B cell (primary cell): ENCODE data around the gene TBC1D22A. TPM values are rescaled to one million over a fixed set of nuclear protein-coding genes. Genes with fewer than 3 reads are reported as not detected.

ENCODE experiments used
- ATAC-seq: fragments of 200-7000 bp; cut with Tn5 transposase; one replicate; pipeline ENCODE4 v1.10.0; 2021; ENCODE audit warnings: low read depth, mild to moderate bottlenecking, moderate number of reproducible peaks, moderate library complexity
- CTCF ChIA-PET: fragments of 350-600 bp; sonication (Branson Sonifier 250); formaldehyde crosslinking; loops from one replicate; lab custom pipeline; 2021; ENCODE audit warnings: antibody characterized with exemption, inconsistent platforms; lab: Charles Lee
- POLR2A ChIA-PET: fragments of 350-600 bp; sonication (Branson Sonifier 250); formaldehyde crosslinking; loops from one replicate; lab custom pipeline; 2021; ENCODE audit warnings: antibody characterized with exemption; lab: Charles Lee
- DNase-seq: peaks from one replicate; pipeline ENCODE4 v3.0.0; 2013
- H2AFZ ChIP-seq: 2 replicates; pipeline ENCODE4 v1.6.1; 2012; ENCODE audit warnings: mild to moderate bottlenecking, low read depth, low read length; ENCODE audit not compliant: insufficient read depth, poor library complexity, severe bottlenecking
- H3K27ac ChIP-seq, 2 donors: 1 replicate in 1 of 2; 2 replicates in 1 of 2; pipeline ENCODE4 v1.5.1; 2012 to 2013; ENCODE audit warnings: low read length in 2 of 2, mild to moderate bottlenecking in 2 of 2, moderate library complexity in 1 of 2
- H3K27me3 ChIP-seq, 4 experiments: fragments of 200-600 bp in 1 of 4; sonication (generic) in 1 of 4; replicated peaks in 1 of 4; 1 replicate in 2 of 4; 2 replicates in 2 of 4; pipeline versions ENCODE4 v1.6.1 to v1.7.0; 2013 to 2016; ENCODE audit warnings: low read length in 3 of 4, mild to moderate bottlenecking in 2 of 4, mixed read lengths in 1 of 4, moderate library complexity in 1 of 4; ENCODE audit not compliant: insufficient read depth in 4 of 4, control insufficient read depth in 3 of 4; ENCODE audit errors: control extremely low read depth in 1 of 4
- H3K36me3 ChIP-seq, 2 experiments: replicated peaks in 1 of 2; 1 replicate in 1 of 2; 2 replicates in 1 of 2; pipeline versions ENCODE4 v1.6.1 to v1.7.1; 2013; ENCODE audit warnings: low read length in 1 of 2; ENCODE audit not compliant: insufficient read depth in 2 of 2, control insufficient read depth in 1 of 2; ENCODE audit errors: control extremely low read depth in 1 of 2, extremely low read depth in 1 of 2
- H3K4me1 ChIP-seq, 2 donors: fragments of 200-600 bp in 1 of 2; sonication (generic) in 1 of 2; 1 replicate in 1 of 2; 2 replicates in 1 of 2; pipeline versions ENCODE4 v1.5.1 to v1.6.1; 2013 to 2017; ENCODE audit warnings: low read length in 2 of 2; ENCODE audit not compliant: control insufficient read depth in 2 of 2, insufficient read depth in 2 of 2
- H3K4me2 ChIP-seq: replicated peaks from 2 replicates; pipeline ENCODE3; 2012; ENCODE audit warnings: mild to moderate bottlenecking, low read depth, low read length; ENCODE audit not compliant: poor library complexity, severe bottlenecking
- H3K4me3 ChIP-seq, 5 experiments: fragments of 200-600 bp in 1 of 5; sonication (generic) in 1 of 5; 1 replicate in 3 of 5; 2 replicates in 2 of 5; pipeline versions ENCODE4 v1.5.1 to v1.7.0; 2011 to 2016; ENCODE audit warnings: low read length in 4 of 5, mild to moderate bottlenecking in 4 of 5, low read depth in 2 of 5, control low read depth in 1 of 5, moderate library complexity in 1 of 5; ENCODE audit not compliant: insufficient read depth in 1 of 5; ENCODE audit errors: control extremely low read depth in 1 of 5, extremely low read depth in 1 of 5
- H3K79me2 ChIP-seq: fragments of 200-600 bp; sonication (generic); one replicate; pipeline ENCODE4 v1.6.0; 2016; ENCODE audit warnings: low read length; ENCODE audit not compliant: control insufficient read depth, insufficient read depth
- H3K9ac ChIP-seq: fragments of 200-600 bp; sonication (generic); 2 replicates; pipeline ENCODE4 v1.6.1; 2017; ENCODE audit warnings: mild to moderate bottlenecking, low read length, moderate library complexity
- H3K9me3 ChIP-seq, 3 donors: one replicate each; pipeline versions ENCODE4 v1.6.1 to v1.7.1; 2013; ENCODE audit warnings: low read length in 2 of 3; ENCODE audit not compliant: control insufficient read depth in 2 of 3, insufficient read depth in 1 of 3; ENCODE audit errors: control extremely low read depth in 1 of 3
- H4K20me1 ChIP-seq: 2 replicates; pipeline ENCODE4 v1.6.0; 2012; ENCODE audit warnings: mild to moderate bottlenecking, low read length; ENCODE audit not compliant: insufficient read depth, control insufficient read depth, poor library complexity, severe bottlenecking
- H3K27ac Mint-ChIP-seq: one replicate; pipeline ENCODE4 v1.8.0; 2021; ENCODE audit warnings: mixed read lengths
- H3K27me3 Mint-ChIP-seq: one replicate; pipeline ENCODE4 v1.8.0; 2021; ENCODE audit warnings: mixed read lengths
- H3K4me1 Mint-ChIP-seq: one replicate; pipeline ENCODE4 v1.8.0; 2021; ENCODE audit warnings: mixed read lengths
- H3K4me3 Mint-ChIP-seq: one replicate; pipeline ENCODE4 v1.8.0; 2021; ENCODE audit warnings: mixed read lengths
- H3K9me3 Mint-ChIP-seq: one replicate; pipeline ENCODE4 v1.8.0; 2022; ENCODE audit warnings: mixed read lengths; ENCODE audit not compliant: insufficient read depth
- CTCF ChIP-seq: fragments of 200-600 bp; IDR thresholded peaks from one replicate; pipeline ENCODE4 v1.8.0; 2022; ENCODE audit warnings: antibody characterized with exemption, mild to moderate bottlenecking
- EZH2 ChIP-seq: IDR thresholded peaks from 2 replicates; pipeline ENCODE4 v1.6.1; 2012; ENCODE audit warnings: borderline replicate concordance, low read depth, mild to moderate bottlenecking, moderate library complexity, low read length; ENCODE audit not compliant: insufficient read depth, poor library complexity, severe bottlenecking
- WGBS: methylation state at CpG from one replicate; pipeline ENCODE4 v1.1.5; 2013; ENCODE audit warnings: missing lambda C conversion rate; ENCODE audit not compliant: insufficient coverage; 5-methylcytosine and 5-hydroxymethylcytosine counted together
- intact Hi-C: fragments of 100-400 bp; cut with micrococcal nuclease; formaldehyde crosslinking; loops from one replicate; pipeline ENCODE4 v1.10.0; 2022
- polyA plus RNA-seq: library from polyadenylated mRNA; depleted of rRNA; stranded (reverse); fragments of >200 nt; gene quantifications from 2 replicates; pipeline ENCODE4 v1.2.3, GENCODE V29; 2012
- total RNA-seq, 2 donors: library from RNA; stranded (reverse); fragments of 120-200 nt in 1 of 2; gene quantifications; 1 replicate in 1 of 2; 2 replicates in 1 of 2; pipeline versions ENCODE4 v1.2.3 to v1.2.4, GENCODE V29; 2013 to 2022

Gene TBC1D22A
- total and polyA plus RNA-seq, 2 donors (not counting 1 experiment from before 2014, with no cell fraction given), result 73.8 to 128 TPM

- H3K9ac ChIP-seq, result no peak overlapping the region
- no peak overlapping the region for H3K27ac ChIP-seq
- no peaks in the 10 kb centered on the region for H3K9me3 Mint-ChIP-seq
- CTCF ChIA-PET, result no interaction called here
- no peak overlapping the region for H2AFZ ChIP-seq
- H3K4me1 ChIP-seq, result no peaks in the 10 kb centered on the region
- no peaks in the 10 kb centered on the region for H4K20me1 ChIP-seq
- DNase-seq (no peak), ATAC-seq (no peak)
- no peaks in the 10 kb centered on the region for H3K36me3 ChIP-seq
- no peak for TF ChIP-seq EZH2
- no peak for TF ChIP-seq CTCF
- no peaks in the 10 kb centered on the region for H3K27me3 ChIP-seq
- H3K4me3 Mint-ChIP-seq, result no peak overlapping the region
- H3K9me3 ChIP-seq, result no peaks in the 10 kb centered on the region
- intact Hi-C loops, result no loop called here
- POLR2A ChIA-PET, result no interaction called here
- no peaks in the 10 kb centered on the region for H3K27me3 Mint-ChIP-seq
- no peak overlapping the region for H3K4me2 ChIP-seq
- H3K4me1 Mint-ChIP-seq, result no peaks in the 10 kb centered on the region
- H3K79me2 ChIP-seq, result no peaks in the 10 kb centered on the region
- no peak overlapping the region for H3K27ac Mint-ChIP-seq
- H3K4me3 ChIP-seq, result no peak overlapping the region
- WGBS, result 89% methylated on average over 33 of the region's 33 CpGs
These were observed 437.0 kb downstream of the TBC1D22A start for GRCh38 chr22:47199261-47199978.

- Histone ChIP-seq H3K9me3 (no peaks in the 10 kb centered on the region), H3K4me2 (no peak overlapping the region), H3K36me3 (no peaks in the 10 kb centered on the region), H4K20me1 (no peaks in the 10 kb centered on the region), H3K27ac (no peak overlapping the region), H3K4me1 (no peaks in the 10 kb centered on the region), H2AFZ (no peak overlapping the region), H3K9ac (no peak overlapping the region), H3K79me2 (no peaks in the 10 kb centered on the region), H3K27me3 (no peaks in the 10 kb centered on the region), H3K4me3 (no peak overlapping the region)
- no peak for ATAC-seq
- no peaks in the 10 kb centered on the region for H3K9me3 Mint-ChIP-seq
- POLR2A ChIA-PET, result no interaction called here
- no peak overlapping the region for H3K27ac Mint-ChIP-seq
- no peak overlapping the region for H3K4me3 Mint-ChIP-seq
- WGBS, result 86% methylated on average over 10 of the region's 10 CpGs
- no peaks in the 10 kb centered on the region for H3K27me3 Mint-ChIP-seq
- CTCF ChIA-PET, result interaction anchor here (1.7 kb wide), 1 partner anchor 15 kb away, joined by 3 read pairs; no protein-coding TSS in a partner anchor
- no peak for TF ChIP-seq EZH2
- intact Hi-C loops, result no loop called here
- H3K4me1 Mint-ChIP-seq, result no peaks in the 10 kb centered on the region
- DNase-seq, result no peak
These were observed 437.5 kb downstream of the TBC1D22A start for GRCh38 chr22:47199979-47200272.
